Islet precursor cell (in vitro differentiated cells): Measurements from ENCODE around the gene SLC50A1.

ENCODE experiments used
- DNase-seq: peaks from one replicate; pipeline ENCODE4 v3.0.0-alpha.2; 2018

SLC50A1 gene

DNA sequence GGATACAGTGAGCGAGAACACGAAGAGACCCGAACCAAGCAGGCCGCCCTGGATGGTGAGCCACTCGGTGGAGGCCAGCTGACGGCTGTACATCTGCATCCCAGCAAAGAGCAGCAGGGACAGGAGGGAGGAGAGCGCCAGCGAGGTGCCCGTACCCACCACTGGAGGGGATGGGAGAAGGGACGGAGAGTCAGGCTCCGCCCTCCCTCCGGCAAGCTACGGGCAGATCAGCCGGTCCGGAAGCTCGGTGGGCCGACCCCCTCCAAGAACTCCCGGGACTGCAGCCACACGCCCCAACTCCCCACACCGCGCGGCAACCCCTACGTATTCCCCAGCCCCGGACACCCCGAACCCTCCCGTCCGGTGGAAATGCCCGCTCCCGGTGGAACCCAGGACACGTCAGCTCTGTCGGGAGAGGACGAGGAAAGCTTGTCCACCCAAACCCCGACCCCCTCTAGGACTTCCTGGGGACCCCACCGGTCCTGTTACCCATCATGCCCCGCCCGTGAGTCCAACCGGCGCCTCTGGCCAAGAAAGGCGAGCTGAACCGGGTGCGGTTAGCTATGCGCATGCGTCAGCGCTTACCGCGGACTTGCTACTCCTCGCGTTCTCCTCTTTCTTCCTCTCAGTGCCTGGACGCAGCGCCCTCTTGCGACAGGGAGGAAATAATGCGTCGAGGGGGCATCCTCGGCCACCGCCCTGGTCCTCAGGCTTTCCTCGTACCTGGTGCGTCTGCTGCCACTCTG, 37.3 kb downstream of the SLC50A1 start, which contains the start of gene KRTCAP2:
Gene KRTCAP2, minus strand, starts transcription at position 573 of the 746 bp plus-strand sequence. Its CDS starts 80 bp downstream, at position 493.
- peak; percentile 97 for DNase-seq

DNA sequence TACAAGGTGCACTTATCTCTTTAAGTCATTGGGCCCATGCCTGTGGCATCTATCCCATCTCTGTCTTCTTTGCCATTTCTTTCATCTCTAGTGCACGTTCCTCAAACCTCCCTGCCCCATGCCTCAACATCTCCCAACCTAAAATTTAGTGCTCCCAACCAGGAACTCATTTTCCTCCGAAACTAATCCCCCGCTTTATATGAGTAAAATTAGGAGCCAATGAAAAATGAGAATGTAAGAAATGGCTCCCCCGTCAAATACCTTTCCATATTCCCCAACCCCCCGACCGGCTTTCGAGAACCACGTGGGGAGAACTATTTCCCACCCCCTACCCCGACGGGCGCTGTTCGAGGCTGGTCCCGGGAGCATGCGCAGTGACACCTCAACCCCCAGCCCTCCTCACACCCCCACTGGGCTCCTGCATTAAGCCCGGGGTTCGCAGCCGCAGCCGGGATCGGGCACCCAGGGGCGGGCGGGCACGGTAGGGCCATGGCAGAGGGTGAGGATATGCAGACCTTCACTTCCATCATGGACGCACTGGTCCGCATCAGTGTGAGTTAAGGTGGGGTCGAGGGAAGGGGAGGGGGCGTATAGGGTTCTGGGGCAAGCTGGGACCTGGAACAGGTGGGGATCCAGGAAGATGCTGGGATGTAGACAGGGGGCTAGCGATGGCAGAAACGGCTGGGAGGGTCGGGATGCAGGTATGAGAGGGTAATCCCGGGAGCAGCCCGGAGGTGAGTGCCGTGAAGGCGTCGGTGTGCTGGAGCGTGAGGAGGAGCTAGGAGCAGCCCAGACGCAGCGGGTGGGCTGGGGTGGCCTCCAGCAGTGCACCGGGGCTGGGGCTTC, 38.0 kb downstream of the SLC50A1 start, which contains the start of gene TRIM46:
Gene TRIM46, plus strand, starts transcription at position 372 of the 846 bp plus-strand sequence. Its CDS starts 118 bp downstream, at position 490.
- DNase-seq, result peak; percentile 67

DNA sequence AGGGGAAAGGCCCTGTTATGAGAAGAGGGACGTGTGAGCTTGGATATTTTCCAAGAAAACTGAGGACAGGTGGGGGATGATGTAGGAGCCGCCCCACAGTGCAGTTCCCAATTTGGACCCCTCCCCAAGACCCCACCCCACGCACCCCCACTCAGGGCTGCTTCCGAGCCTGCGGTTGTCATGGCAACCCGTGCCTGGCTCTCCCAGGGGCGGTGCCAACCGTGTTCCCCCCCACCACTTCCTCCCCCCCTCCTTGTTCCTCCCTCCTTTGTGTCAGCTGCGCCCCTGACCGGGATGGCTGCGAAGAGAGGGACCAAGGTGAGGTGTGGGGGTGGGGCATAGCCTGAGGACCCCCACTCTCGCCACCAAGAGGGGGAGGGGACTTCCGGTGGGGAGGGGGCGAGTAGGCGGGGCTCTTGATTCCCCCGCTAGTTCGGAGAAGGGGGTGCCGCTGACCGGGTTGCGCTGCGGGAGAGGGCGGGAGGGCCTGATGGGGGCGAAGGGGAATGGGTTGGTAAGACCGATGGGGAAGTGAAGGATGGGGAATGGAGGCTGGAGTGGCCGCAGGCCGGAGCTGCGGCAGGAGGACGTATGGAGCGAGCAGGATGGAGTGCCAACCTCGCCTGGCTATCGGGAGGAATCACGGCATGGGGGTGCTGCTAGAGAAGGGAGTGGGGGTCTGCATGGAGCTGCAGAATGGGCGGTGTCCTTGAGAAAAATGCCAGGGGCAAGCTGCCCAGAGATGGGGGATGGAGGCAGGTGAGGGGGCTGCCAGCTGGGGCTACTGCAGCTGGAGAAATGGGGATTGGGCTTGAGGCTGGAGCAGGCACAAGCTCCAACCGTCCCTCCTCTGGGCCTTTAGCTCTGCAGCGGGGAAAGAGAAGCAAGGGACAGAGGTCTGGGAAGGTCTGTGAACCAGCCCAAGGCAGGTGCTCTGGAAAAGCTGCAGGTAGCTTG, 39.0 kb downstream of the SLC50A1 start:
- peak; percentile 59 for DNase-seq

DNA sequence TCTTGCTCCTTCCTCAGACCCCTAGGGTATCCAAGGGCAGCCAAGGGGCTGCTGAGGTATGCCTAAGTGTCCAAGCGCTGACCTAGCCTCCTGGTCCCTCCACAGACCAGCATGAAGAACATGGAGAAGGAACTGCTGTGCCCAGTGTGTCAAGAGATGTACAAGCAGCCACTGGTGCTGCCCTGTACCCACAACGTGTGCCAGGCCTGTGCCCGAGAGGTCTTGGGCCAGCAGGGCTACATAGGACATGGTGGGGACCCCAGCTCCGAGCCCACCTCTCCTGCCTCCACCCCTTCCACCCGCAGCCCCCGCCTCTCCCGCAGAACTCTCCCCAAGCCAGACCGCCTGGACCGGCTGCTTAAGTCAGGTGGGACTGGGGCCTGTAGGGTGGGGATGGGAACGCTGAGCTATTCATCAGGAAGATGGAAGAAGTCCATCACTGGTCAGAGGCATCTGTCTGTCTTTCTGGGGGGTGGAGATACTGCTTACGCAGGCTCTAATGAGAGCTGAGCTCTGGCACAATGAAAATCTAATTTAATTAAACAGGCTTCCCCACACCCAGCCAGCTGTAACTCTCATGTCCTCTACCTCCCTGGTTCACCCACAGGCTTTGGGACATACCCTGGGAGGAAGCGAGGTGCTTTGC, 39.8 kb downstream of the SLC50A1 start:
- DNase-seq, result peak; percentile 42

DNA sequence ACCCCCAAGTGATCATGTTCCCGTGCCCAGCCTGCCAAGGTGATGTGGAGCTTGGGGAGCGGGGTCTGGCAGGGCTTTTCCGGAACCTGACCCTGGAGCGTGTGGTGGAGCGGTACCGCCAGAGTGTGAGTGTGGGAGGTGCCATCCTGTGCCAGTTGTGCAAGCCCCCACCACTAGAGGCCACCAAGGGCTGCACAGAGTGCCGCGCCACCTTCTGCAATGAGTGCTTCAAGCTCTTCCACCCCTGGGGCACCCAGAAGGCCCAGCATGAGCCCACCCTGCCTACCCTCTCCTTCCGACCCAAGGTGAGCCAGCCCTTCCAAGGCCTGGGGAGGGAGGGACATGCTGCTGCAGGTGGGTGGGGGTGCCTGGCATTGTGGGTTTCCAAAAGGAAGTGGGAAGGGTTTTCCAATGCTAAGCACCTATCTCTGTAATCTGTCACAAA, 40.3 kb downstream of the SLC50A1 start:
- DNase-seq, result peak; percentile 43

DNA sequence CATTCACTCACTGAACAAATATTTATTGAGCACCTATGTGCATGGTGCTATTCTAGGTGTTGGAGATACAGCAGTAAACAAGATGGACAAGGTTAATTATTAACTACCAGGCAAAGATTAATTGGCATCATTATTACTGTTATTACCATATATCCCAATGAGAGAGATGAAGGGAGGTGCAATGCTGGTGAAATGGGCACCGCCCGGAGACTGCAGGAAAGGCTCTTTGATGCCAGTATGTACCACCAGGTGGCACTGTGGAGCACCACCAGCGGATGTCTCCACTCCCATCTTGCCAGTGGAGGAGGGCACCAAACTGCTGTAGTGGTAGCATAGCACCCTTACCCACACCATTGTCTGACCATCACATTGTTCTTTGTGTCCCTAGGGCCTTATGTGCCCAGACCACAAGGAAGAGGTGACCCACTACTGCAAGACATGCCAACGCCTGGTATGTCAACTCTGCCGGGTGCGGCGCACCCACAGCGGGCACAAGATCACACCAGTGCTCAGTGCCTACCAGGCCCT, 41.0 kb downstream of the SLC50A1 start:
- DNase-seq, result peak; percentile 80

DNA sequence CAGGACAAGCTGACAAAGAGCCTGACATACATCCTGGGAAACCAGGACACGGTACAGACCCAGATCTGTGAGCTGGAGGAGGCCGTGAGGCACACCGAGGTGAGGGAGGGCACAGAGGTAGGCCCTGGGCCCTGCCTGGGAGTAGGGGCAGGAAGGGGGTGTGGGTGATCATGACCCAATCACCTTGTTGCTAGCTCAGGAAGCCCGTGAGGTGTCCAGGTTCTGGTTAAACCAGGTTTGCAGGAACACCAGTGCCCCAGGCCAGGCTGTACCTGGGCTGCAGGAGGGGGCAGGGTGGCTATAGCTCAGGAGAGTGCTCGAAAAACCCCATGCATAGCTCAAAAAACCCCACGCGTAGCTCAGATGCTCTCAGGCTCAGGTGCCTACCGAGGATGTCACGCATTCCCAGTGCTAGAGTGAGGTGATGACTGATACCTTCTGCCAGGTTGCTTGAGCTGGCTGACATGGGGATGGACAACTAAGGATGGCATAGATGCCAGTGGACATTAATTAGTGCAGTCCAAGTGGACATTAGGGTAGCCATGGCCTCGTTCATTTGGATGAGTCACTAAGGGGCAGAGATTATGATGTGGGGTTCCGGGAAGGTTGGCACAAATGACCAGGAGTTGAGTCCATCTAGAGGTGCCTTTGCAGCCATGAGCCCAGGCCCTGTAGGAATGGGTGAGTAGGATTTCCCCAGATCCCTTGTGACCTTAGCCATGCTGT, 41.7 kb downstream of the SLC50A1 start:
- DNase-seq, result peak; percentile 57

DNA sequence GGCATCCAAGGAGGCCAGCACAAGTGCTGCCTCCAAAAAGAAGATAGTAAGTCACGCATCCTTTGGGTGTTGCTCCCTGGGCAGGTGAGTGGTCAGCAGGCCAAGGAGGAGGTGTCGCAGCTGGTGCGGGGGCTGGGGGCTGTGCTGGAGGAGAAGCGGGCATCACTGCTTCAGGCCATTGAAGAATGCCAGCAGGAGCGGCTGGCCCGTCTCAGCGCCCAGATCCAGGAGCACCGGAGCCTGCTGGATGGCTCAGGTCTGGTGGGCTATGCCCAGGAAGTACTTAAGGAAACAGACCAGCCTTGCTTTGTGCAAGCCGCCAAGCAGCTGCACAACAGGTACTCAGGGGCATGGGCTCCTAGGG, 42.2 kb downstream of the SLC50A1 start:
- no peak for DNase-seq

DNA sequence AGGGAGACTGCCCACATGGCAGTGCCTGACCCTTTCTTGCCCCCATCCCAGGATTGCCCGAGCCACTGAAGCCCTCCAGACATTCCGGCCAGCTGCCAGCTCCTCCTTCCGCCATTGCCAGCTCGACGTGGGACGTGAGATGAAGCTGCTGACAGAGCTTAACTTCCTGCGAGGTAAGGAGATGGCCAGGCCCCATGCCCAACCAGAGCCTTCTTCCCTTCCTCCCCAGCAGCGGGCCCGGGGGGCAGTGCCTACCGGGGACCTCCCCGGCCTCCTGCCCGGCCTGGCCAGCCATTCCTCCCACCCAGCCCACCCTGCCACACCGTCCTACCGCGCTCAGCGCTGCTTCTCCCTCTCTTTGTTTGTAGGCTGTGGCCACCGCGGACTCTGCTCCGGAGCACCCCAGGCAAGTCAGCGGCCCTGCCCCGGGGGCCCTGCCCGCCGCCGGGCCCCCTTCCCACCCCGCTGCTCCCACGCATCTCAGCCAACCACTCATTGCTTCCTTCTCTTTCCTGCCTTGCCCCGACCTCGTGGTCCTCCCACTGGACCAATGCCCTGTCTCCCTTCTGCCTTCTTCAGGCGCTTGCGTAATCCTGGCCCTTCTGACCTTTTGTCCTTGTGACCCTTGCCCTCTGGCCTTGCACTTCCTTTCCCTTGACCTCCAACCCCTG, 42.9 kb downstream of the SLC50A1 start:
- DNase-seq, result peak; percentile 44

DNA sequence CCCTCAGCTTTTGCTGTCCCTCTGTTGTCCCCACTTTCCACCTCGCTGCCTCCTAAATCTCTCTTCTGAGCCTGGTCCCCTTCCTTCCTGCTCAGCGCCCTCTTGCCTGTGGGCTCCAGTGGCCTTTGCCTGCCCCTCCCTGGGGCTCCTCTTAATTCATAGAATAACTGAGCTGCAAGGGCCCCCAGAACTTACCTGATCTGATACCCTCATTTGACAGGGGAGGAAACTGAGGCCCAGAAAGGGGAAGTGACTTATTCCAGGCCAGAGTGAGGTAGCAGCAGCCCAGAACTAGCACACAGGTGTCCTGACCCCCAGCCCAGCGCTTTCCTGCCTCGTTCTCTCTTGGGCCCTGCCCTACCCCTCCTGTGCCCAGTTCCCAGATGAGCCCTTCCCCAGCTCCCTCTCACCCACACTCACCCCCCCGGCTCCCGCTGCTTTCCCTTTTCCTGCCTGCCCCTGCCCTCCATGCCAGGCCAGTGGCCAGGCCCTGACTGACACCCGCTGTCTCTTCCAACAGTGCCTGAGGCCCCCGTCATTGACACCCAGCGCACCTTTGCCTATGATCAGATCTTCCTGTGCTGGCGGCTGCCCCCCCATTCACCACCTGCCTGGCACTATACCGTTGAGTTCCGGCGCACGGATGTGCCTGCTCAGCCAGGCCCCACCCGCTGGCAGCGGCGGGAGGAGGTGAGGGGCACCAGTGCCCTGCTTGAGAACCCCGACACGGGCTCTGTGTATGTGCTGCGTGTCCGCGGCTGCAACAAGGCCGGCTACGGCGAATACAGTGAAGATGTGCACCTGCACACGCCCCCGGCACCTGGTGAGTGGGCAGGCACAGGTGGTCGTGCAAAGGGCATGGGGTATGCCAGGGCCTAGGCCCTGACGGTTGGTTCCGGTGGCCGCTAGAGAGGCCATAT, 43.7 kb downstream of the SLC50A1 start:
- peak; percentile 42 for DNase-seq

DNA sequence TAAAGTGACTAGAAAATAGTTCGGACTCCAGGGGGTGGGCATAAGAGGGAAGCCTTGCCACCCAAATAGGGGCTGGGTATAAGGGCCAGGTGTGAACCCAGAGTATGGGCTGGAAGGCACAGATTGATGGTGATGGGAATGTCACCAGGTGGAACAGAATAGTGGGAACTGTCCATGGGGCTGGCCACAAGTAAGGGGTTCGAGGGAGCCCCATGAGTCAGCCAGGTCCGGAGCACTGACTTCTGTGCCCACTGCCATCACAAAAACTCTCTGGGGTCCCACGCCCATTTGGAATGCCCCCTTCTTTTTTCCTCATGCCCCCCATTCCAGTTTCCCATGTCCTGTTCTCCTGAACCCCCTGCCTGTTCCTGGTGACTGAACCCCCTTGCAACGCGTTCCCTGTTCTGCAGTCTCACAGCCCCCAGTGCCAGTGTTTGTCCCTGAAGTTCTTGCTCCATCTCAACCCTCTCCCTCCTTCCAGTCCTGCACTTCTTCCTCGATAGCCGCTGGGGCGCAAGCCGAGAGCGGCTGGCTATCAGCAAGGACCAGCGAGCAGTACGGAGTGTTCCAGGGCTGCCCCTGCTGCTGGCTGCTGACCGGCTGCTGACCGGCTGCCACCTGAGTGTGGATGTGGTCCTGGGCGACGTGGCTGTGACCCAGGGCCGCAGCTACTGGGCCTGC, 45.9 kb downstream of the SLC50A1 start:
- peak; percentile 52 for DNase-seq

DNA sequence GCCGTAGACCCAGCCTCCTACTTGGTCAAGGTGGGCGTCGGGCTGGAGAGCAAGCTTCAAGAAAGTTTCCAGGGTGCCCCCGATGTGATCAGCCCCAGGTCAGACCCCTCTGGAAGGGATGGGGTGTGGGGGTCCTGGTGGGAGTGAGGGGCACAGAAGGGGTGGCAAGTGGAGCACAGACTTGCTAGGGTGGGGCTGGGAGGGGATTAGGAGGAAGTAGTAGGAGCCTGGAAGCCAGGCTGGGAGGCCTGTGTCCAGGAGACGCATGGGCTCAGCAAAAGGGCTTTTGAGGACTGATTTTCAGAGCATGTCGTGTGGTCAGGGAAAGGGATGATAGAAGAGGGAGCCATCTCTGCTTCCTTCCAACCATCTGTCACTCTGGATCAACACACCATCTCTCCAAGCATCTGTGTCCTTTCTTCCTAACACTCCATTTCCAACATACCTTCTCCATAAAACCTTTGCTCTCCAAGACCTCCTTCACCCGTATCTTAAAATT, 46.4 kb downstream of the SLC50A1 start:
- no peak for DNase-seq

DNA sequence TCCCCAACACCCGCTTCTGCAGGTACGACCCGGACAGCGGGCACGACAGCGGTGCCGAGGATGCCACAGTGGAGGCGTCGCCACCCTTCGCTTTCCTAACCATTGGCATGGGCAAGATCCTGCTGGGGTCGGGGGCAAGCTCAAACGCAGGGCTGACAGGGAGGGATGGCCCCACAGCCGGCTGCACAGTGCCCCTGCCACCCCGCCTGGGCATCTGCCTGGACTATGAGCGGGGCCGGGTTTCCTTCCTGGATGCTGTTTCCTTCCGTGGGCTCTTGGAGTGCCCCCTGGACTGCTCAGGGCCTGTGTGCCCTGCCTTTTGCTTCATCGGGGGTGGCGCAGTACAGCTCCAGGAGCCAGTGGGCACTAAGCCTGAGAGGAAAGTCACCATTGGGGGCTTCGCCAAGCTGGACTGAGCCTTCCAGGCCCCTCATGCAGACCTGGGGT, 48.1 kb downstream of the SLC50A1 start:
- no peak for DNase-seq

DNA sequence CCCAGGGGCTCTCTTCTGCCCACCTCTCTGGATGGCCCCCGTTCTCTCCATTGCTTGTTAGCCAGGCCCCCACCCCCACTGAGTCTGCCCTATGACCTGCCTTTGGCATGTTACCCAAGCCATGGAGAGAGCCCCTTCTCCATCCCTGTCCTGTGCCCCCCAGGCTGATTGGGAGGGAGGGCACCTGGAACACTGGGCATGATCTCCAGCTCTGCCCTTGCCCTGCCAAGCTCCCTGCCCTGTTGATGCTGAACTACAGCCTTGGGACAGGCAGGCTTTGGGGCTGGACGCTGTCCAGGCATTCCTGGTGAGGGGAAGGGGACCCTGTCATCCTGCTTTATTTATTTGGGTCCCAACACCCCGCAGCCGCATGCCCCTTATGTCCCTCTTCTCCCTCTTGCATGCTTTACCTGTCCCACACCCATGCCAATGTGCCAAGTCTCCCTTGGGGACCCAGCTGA, 48.7 kb downstream of the SLC50A1 start:
- DNase-seq, result no peak

DNA sequence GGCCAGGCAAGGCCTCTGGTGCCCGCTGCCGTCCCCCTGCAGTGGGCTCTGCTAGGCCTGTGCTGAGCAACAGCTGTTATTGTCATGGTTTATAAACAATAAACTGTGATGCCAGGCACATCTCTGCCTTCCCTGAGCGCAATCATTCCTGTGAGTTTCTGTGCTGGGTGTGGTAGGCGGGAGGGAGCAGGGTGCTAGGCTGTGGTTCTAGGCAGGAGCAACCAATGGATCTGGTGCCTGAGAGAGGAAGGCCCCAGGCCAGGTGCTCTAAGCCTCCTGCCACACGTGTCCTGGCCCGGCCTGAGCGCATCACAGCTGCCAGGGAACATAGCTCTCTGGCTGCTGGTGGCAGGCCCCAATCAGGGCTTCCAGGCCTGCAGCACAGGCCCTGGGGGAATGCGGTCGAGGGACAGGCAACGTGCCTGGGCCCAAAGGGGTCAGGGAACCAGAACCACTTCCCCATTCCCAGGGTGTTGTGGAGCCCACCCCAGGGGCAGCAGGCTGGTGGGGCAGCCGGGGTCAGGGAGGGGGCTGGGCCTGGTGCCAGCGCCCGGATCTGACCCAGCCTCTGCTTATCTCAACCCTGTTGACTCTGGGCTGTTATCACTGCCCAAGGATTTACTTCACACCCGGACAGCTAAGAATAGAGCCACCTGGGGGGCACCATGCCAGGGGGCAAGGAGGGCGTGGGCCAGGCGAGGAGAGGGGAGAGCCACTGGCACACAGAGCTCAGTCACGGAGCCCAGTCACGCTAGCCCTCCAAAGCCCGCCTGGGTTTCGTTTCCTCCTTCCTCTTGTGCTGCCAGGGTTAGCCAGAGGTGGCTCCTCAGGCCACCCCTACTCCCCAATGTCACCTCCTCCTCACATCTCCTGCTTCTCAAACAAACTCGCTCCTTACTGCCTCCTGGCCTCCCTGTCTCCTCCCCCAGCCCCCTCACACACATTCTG, 49.5 kb downstream of the SLC50A1 start:
- no peak for DNase-seq

DNA sequence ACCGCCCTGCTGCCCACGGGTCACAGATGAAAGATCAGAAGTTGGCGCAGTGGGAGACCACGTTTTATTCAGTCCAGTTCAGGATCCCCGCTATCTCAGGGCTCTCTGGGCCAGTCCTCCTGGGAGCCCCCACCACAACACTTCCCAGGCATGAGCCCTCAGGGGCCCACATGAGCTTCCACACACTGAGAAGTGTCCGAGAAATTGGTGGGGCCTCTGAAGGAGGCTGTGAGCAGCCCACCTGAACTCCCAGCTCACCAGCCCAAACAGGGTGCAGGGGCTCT, 50.1 kb downstream of the SLC50A1 start:
- DNase-seq, result no peak

DNA sequence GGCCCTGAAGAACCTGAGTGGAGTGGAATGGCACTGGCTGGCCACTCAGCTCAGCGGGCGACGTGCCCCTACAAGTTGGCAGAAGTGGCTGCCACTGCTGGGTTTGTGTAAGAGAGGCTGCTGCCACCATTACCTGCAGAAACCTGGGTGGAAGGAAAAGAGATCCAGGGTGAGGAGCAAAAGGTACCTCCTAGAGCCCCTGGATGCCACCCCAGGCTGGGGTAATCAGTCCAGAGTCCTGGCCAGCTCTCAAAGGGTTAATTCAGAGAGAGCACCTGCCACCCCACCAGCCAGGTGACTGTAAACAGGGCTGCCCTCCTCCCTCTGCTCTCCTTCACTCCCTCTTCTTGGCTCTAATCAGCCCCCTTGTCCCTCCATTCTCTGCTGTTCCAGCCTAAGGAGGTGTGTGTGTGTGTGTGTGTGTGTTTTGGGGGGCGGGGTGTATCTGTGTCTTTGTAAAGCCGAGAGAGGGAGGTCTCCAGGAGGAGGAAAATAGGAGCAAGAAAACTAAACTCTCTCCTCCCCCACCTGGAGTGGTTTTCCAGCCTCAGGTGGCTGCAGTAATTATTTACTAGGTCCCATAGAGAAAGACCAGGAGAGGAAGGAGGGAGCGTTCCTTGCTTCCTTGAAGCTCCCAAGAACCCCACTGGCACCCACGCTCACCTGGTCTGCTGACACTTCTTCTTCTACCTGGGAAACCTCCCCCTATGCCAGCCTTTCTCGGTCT, 50.6 kb downstream of the SLC50A1 start:
- no peak for DNase-seq
